Esophagus squamous epithelium (tissue), 4 donors: ENCODE measurements around the gene ARPP19.

Source experiments
- POLR2A ChIP-seq, 4 donors: fragments of 450-650 bp; IDR thresholded peaks; one replicate each; pipeline ENCODE4 v1.6.1; 2017; ENCODE audit warnings: antibody characterized with exemption in 4 of 4, mild to moderate bottlenecking in 4 of 4, moderate library complexity in 3 of 4
- TF ChIP-seq, protein P1 (sequence below), 6 experiments: fragments of 450-650 bp in 4 of 6; fragments of 200-600 bp in 2 of 6; sonication (generic) in 2 of 6; IDR thresholded peaks; one replicate each; pipeline ENCODE4 v1.5.1; 2016 to 2019; ENCODE audit warnings: antibody characterized with exemption in 6 of 6, mild to moderate bottlenecking in 4 of 6, moderate library complexity in 4 of 6

DNA sequence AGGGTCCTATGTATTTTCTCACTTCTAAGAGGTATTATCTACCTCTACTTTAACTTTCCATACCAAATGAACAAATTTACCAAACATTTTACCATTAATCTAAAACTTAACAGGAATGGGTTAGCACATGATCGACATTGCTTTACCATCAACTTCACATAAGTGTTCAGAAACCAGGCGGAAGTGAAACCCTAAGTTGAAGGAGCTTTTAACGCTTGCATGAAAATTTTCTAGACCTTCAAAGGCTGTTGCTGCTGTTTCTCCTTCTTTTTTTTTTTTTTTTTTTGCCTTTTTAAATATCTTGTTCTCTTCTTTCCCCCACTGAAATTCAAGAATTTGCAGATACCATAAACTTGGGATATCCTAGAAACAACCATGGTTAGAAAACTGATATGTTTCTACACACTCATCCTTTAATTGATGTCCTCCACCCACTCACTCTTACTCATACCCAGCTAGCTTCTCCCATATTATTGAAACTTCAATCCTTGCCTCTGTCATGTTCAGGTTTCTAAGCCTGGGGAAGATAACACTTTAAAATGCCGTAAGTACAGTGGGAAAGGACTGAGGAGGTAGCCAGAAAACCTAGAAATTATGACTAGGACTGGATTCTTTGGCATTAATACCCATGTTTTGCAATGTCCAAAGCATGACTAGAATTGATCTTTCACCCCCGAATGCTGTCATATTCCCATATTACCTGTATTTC lies 64.9 kb downstream of the ARPP19 start:
- TF ChIP-seq, protein P1, sequence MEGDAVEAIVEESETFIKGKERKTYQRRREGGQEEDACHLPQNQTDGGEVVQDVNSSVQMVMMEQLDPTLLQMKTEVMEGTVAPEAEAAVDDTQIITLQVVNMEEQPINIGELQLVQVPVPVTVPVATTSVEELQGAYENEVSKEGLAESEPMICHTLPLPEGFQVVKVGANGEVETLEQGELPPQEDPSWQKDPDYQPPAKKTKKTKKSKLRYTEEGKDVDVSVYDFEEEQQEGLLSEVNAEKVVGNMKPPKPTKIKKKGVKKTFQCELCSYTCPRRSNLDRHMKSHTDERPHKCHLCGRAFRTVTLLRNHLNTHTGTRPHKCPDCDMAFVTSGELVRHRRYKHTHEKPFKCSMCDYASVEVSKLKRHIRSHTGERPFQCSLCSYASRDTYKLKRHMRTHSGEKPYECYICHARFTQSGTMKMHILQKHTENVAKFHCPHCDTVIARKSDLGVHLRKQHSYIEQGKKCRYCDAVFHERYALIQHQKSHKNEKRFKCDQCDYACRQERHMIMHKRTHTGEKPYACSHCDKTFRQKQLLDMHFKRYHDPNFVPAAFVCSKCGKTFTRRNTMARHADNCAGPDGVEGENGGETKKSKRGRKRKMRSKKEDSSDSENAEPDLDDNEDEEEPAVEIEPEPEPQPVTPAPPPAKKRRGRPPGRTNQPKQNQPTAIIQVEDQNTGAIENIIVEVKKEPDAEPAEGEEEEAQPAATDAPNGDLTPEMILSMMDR (IDR thresholded peaks at IDR 0.05): no peak
- no peak for TF ChIP-seq POLR2A (IDR thresholded peaks at IDR 0.05)
